HG02610 (cell line): Measurements from ENCODE around the gene VSX1.

Experiments used
- ATAC-seq: cut with Tn5 transposase; IDR thresholded peaks from one replicate; pipeline ENCODE4 v1.9.1; 2021; ENCODE audit warnings: mild to moderate bottlenecking, moderate library complexity; ENCODE audit not compliant: unreplicated experiment

VSX1 gene

GRCh38 chr20:25054096-25054820, 27.7 kb downstream of the VSX1 start:
- ATAC-seq = no peak

DNA sequence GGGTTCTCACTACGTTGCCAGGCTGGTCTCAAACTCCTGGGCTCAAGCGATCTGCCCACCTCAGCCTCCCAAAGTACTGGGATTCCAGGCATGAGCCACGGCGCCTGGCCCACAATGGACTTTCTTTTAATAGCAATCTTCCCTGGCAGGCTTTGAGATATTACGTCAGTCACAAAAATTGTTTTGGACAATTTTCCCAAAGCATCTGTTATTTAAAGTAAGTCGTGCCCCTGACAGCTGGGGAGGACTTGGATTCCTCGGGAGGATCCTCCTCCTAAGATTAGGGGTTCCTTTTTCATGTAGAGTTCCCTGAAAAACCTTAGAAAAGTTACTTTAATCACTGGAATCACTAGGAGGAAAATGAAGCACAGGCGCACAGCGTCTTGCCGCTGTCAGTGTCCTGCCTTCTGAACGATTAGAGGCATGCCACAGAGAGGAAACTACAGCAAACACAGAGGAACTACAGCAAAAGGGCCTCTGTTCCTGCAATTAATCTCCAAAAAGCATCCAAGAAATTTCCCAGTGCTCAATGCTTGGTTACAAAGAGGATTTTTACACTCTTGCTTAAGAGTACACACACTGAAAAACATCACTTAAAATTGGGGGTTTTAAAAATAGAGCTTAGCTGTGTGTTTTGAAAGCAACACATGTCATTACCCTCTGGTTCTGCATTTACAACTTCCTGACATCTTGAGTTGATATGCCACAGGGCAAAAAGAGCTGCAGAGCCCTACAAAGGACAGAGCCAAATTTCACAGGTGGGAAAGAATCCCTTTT, 28.5 kb downstream of the VSX1 start:
- ATAC-seq = no peak

GRCh38 chr20:25052255-25053194, 29.4 kb downstream of the VSX1 start:
- no peak for ATAC-seq

DNA sequence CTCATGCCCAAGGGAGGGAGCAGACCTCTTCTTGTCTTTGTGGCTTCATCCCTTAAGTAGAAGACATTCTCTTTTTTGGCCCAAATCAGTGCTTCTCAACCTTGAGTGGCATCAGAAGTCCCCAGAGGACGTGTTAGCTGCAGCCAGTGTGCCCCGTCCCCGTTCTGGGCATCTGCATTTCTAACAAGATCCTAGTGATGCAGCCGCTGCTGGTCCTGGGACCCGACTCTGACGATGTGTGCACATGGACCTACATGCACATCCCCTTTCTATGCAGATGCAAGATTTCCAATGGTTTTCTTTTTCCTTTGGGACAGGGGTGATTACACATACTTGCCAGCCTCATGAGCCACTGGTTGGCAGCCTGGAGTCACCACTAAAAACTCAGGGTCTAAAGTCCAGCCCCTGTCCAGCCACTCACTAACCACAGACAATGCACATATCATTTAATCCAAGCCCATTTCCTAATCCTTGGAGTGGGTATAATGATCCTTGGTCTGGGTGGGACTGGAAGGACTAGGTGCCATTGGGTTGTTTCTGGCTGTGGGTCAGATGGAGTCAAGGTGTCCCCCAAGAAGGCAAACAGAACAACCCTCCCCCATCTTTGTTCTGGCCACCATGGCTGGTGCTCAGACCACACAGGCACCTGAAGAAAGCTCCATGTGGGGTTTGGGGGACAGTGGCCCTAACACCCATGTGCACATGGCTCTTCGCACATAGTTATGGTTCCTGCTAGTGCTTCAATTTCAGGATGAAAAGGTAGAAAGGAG, 30.4 kb downstream of the VSX1 start:
- ATAC-seq = no peak

DNA sequence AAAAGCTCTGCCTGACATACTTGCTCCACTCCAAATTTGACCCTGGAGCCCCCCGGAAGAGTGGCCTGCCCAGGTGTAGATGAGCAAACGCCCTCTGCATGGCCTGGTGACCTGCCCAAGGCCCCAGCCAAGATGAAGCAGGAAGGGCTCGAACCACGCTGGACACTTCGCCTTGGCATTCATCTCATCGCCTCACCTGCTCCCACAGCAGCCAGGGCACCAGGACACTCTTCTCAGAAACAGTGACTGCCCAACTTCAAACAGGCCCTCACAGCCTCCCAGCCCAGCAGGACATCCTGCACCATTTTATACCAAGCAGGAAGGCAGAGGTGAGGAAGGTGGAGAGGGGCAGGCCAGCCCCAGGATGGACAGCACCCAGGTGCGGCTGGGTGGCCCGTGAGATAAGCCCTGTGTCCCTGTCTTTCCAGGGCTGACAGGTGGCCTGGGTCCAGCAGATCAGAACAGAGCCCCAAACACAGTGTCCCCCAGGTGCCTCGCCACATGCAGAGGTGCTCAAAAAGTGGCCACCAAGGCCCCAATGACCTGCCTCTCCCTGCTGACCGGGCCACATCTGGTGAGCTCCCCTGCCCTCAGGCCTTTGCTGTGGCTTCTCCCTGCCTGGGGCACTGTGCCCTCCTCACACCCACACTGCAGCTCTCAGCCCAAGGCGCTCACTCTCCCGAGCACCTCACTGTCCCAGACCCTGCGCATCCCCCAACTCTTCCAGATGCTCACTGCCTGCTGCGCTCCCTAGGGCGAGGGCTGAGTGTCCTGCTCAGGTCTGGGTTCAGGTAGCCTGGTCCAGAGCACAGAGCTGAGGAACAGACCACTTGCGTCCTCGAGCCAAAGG, 31.2 kb downstream of the VSX1 start:
- no peak for ATAC-seq

- ATAC-seq = no peak
Observed at GRCh38 chr20:25050082-25050481, 31.9 kb downstream of the VSX1 start.

DNA sequence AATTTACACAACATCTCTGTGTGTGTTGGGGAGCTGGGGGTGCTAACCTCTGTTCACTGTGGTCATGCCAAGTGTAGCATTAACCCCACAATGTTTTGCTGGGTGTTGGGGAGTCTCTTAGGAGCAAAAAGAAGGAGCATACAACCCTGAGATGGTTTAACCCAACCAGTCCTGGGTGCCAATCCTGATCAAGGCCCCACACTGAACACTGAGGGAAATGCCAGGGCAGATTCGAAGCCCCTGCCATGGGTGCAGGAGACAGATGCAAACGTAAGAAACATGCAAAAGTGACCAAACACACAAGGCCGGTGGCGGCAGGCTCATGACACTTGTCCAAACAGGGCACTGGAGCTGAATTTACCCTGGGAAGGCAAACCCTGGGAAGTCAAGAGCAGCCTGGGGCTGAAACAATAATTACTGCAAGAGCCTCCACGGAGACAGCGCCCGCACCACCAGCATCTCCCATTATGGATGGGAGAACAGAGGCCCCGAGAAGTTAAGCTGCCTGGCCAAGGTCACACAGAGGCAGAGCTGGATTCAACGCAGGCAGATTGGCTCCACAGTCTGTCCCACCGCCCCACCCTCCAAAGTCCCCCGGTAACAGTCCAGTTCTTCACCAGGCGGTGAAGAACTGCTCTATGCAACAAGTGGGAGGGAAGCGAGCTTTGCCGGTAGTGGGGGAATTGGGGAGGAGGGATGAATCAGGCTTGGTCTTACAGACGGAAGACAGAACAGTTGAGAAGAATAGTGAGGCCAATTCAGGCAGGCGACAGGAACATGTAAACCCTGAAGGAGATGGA, 32.5 kb downstream of the VSX1 start:
- ATAC-seq = no peak

DNA sequence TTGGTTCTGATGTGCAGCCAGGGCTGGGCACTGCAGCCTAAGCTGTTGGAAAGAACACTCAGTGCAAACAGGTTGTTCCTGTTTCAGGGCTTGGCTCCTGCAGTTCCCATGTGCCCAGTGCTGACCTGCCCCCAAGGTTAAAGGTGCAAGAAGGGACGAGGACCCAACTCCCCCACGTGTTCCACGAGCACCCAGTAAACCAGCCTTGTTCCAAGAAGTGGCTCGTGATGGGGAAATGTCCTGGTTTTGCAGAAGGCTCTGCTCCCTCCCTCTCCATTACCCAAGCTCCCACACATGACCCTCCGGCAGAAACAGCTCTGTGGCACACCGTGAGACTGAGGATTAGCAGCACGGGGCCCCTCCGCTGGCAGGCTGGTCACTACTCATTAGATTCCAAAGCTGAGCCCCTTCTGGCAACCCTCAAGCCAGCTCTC, 33.4 kb downstream of the VSX1 start:
- ATAC-seq = no peak

DNA sequence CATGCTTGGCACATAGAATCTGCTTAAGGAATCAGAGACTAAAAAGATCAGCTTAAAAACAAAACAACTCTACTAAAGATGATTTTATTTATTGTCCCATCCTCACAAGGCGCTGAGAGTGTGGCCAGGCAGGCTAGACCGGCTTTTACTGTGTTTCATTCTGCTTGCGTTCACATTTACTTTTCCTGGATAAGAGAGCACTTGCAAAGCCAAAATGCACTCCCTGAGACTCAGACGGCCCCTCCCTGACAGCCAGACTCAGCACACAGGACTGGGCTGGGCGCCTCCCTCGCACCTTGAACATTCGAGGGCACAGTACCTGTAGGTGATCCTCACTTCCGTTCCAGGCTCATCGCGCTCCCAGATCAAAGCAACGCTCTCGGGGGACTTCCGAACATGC, 34.2 kb downstream of the VSX1 start:
- ATAC-seq = no peak

GRCh38 chr20:25046736-25047666, 34.9 kb downstream of the VSX1 start:
- no peak for ATAC-seq

DNA sequence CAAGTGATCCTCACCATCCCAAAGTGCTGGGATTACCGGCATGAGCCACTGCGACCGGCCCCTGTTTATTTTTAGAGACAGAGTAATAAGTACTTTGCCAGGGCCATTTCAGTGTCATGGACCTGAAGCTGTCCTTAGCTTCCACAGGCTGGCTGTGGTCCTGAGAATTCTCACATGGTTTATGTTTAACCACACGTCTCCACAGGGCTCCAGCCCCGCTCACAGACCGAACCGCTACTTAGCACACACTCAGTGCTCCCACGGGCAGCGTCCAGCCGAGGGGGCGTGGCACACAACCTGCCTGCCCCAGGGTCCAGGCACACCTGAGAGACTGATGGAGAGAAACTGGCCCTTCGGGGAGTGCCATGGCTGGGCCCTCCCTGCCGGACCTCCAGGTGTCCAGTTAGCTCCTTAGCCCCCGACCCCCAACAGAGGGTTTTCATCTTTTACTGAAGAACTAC, 35.7 kb downstream of the VSX1 start:
- no peak for ATAC-seq

DNA sequence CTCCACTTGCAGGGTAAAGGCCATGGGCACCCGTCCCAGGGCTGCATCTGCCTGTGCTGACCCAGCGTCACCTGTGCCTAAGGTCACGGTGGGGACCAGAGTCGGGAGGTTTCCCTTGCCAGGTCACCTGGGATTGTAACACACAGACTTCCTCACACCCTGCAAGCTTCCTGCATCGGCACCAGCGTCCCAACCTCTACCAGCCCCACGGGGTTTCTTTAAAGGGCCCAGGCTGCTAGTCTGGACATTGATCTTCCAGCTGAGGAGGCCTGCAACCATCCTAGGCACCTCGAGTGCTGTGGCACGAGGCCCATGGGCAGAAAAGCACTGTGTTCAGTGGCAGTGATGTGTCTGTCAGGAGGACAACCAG, 36.6 kb downstream of the VSX1 start:
- ATAC-seq = no peak

- no peak for ATAC-seq
Observed at GRCh38 chr20:25044660-25045342, 37.1 kb downstream of the VSX1 start.

DNA sequence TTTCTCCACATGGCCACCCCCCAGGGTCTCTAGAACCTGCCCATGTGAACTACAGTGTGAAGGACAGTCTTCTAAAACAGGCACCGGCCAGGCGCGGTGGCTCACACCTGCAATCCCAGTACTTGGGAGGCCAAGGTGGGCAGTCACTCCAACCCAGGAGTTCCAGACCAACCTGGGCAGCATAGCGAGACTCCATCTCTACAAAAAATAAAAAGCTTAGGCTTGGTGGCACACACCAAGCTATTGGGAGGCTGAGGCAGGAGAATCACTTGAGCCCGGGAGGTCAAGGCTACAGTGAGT, 37.7 kb downstream of the VSX1 start:
- no peak for ATAC-seq

GRCh38 chr20:25043499-25044260, 38.3 kb downstream of the VSX1 start:
- no peak for ATAC-seq
